ENCODE data around the gene APBB2.

The APBB2 gene

GRCh38 chr4:41014158-41014557 lies 200.2 kb downstream of the APBB2 start:
- POLR2A ChIA-PET = no interaction called here
- CTCF ChIA-PET = interaction anchor here (0.8 to 1.5 kb wide), 3 partner anchors 11 to 38 kb away, joined by 3 to 6 read pairs (median 3); no protein-coding TSS in a partner anchor

GRCh38 chr4:41013746-41014145 lies 200.6 kb downstream of the APBB2 start:
- no peak for DNase-seq (ENCODE audit: extremely low spot score)
- ChIA-PET POLR2A (no interaction called here), CTCF (interaction anchor here (0.8 to 1.5 kb wide), 3 partner anchors 11 to 37 kb away, joined by 3 to 6 read pairs (median 4); no protein-coding TSS in a partner anchor)
- TF ChIP-seq CTCF (IDR thresholded peaks at IDR 0.05; ENCODE audit: control extremely low read depth, extremely low read depth, low read depth, missing control alignments) = no peak

More at GRCh38 chr4:41014158-41014557, 200.2 kb downstream of the APBB2 start:
- no peak for TF ChIP-seq CTCF (IDR thresholded peaks at IDR 0.05; ENCODE audit: control extremely low read depth, extremely low read depth, low read depth, missing control alignments)
- DNase-seq (ENCODE audit: extremely low spot score) = no peak

DNA sequence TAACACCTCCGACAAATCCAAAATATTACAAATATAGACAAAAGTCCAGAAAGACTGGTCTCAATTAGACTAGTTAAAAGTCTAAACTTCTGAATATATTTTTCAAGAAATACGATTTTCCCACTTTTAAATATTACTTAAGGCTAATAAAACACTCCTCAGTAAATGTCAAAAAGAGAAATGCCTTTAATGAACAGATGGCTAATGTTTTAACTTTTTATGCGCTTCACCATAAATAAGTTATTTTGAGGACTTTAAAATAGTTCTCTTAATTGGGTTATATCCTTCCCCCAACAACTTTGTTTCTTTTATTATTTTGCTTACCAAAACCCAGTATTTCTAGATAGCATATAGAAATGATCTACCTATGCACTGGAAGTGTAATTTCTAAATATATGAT lies 201.4 kb downstream of the APBB2 start:
- DNase-seq (ENCODE audit: extremely low spot score) = no peak
- TF ChIP-seq CTCF (IDR thresholded peaks at IDR 0.05; ENCODE audit: control extremely low read depth, extremely low read depth, low read depth, missing control alignments) = no peak
- ChIA-PET CTCF (interaction anchor here (1.3 kb wide), 1 partner anchor 33 kb away, joined by 4 read pairs; no protein-coding TSS in a partner anchor), POLR2A (no interaction called here)

GRCh38 chr4:41012293-41012692 lies 202.0 kb downstream of the APBB2 start:
- TF ChIP-seq CTCF (IDR thresholded peaks at IDR 0.05; ENCODE audit: control extremely low read depth, extremely low read depth, low read depth, missing control alignments) = no peak
- ChIA-PET CTCF (interaction anchor here (1.8 kb wide), 1 partner anchor 30 kb away, joined by 3 read pairs; no protein-coding TSS in a partner anchor), POLR2A (no interaction called here)
- DNase-seq (ENCODE audit: extremely low spot score) = no peak

DNA sequence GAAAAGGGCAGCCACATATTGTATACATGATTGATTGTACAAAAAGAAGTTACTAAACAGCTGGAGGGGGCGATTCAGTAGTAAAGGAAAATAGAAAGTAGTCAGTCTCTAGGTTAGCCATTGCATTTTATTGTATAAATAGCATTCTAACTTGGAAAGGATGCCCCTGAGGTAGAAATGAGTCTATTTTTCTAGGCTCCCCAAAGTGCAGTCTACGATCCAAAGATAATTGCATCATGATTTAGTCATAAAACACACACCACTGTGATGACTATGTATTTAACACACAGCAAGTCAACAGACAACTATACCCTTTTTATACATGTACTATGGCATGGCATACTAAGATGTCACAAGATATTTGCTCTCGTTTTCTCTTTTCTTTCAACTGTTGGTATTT lies 204.9 kb downstream of the APBB2 start:
- ChIA-PET CTCF (no interaction called here), POLR2A (no interaction called here)
- no peak for DNase-seq (ENCODE audit: extremely low spot score)
- no peak for TF ChIP-seq CTCF (IDR thresholded peaks at IDR 0.05; ENCODE audit: control extremely low read depth, extremely low read depth, low read depth, missing control alignments)

GRCh38 chr4:41006141-41006540 lies 208.2 kb downstream of the APBB2 start:
- no peak for TF ChIP-seq CTCF (IDR thresholded peaks at IDR 0.05; ENCODE audit: control extremely low read depth, extremely low read depth, low read depth, missing control alignments)
- CTCF ChIA-PET = interaction anchor here (1.3 kb wide), 1 partner anchor 9 kb away, joined by 3 read pairs; no protein-coding TSS in a partner anchor
- no peak for DNase-seq (ENCODE audit: extremely low spot score)
- POLR2A ChIA-PET = no interaction called here

All from GM10248 (cell line).